GM21529 (cell line): ENCODE results near the gene CPNE8.

ENCODE experiments used
- ATAC-seq: cut with Tn5 transposase; IDR thresholded peaks from one replicate; pipeline ENCODE4 v1.9.1; 2021; ENCODE audit not compliant: unreplicated experiment

Gene CPNE8

GRCh38 chr12:38905480-38906351, at the start of gene CPNE8:
Gene CPNE8, minus strand, starts transcription at chr12:38905591. Its CDS starts 57 bp downstream, at chr12:38905534.
- peak; percentile 45 for ATAC-seq

GRCh38 chr12:38954238-38954873, 49.0 kb upstream of the CPNE8 start:
- no peak for ATAC-seq

- no peak for ATAC-seq
Measured at GRCh38 chr12:38949363-38949762, 44.0 kb upstream of the CPNE8 start.

GRCh38 chr12:38934686-38935085, 29.3 kb upstream of the CPNE8 start:
- no peak for ATAC-seq

- ATAC-seq = no peak
Measured at GRCh38 chr12:38934078-38934584, 28.7 kb upstream of the CPNE8 start.

GRCh38 chr12:38932320-38932719, 26.9 kb upstream of the CPNE8 start:
- no peak for ATAC-seq

GRCh38 chr12:38931461-38931860, 26.1 kb upstream of the CPNE8 start:
- no peak for ATAC-seq

GRCh38 chr12:38930990-38931389, 25.6 kb upstream of the CPNE8 start:
- no peak for ATAC-seq

GRCh38 chr12:38926501-38926900, 21.1 kb upstream of the CPNE8 start:
- ATAC-seq = no peak

GRCh38 chr12:38921025-38921677, 15.8 kb upstream of the CPNE8 start:
- no peak for ATAC-seq

GRCh38 chr12:38919191-38919590, 13.8 kb upstream of the CPNE8 start:
- no peak for ATAC-seq

- no peak for ATAC-seq
Measured at GRCh38 chr12:38915429-38916182, 10.2 kb upstream of the CPNE8 start.

GRCh38 chr12:38912116-38912515, 6.7 kb upstream of the CPNE8 start:
- no peak for ATAC-seq

- ATAC-seq = no peak
Measured at GRCh38 chr12:38911611-38912010, 6.2 kb upstream of the CPNE8 start.

- no peak for ATAC-seq
Measured at GRCh38 chr12:38907201-38907923, 2.0 kb upstream of the CPNE8 start.

GRCh38 chr12:38906482-38907200, 1.2 kb upstream of the CPNE8 start:
- peak; percentile 63 for ATAC-seq

- peak; percentile 67 for ATAC-seq
Measured at GRCh38 chr12:38904537-38905479, 583 bp downstream of the CPNE8 start.

- ATAC-seq = no peak
Measured at GRCh38 chr12:38903596-38903995, 1.8 kb downstream of the CPNE8 start.
